Transverse colon (tissue), 3 donors: ENCODE data around the gene TMEM114.

ENCODE experiments used
- CTCF ChIP-seq, 5 experiments: fragments of 200-600 bp in 3 of 5; fragments of 450-650 bp in 2 of 5; sonication (generic) in 3 of 5; IDR thresholded peaks; 1 replicate in 2 of 5; 2 replicates in 3 of 5; pipeline ENCODE4 v1.5.1; 2016 to 2017; ENCODE audit warnings: antibody characterized with exemption in 5 of 5, inconsistent platforms in 3 of 5, mild to moderate bottlenecking in 2 of 5, moderate library complexity in 1 of 5
- EP300 ChIP-seq: sonication (generic); formaldehyde crosslinking; IDR thresholded peaks from one replicate; pipeline ENCODE4 v1.6.1; 2017; ENCODE audit warnings: antibody characterized with exemption, low read depth

DNA sequence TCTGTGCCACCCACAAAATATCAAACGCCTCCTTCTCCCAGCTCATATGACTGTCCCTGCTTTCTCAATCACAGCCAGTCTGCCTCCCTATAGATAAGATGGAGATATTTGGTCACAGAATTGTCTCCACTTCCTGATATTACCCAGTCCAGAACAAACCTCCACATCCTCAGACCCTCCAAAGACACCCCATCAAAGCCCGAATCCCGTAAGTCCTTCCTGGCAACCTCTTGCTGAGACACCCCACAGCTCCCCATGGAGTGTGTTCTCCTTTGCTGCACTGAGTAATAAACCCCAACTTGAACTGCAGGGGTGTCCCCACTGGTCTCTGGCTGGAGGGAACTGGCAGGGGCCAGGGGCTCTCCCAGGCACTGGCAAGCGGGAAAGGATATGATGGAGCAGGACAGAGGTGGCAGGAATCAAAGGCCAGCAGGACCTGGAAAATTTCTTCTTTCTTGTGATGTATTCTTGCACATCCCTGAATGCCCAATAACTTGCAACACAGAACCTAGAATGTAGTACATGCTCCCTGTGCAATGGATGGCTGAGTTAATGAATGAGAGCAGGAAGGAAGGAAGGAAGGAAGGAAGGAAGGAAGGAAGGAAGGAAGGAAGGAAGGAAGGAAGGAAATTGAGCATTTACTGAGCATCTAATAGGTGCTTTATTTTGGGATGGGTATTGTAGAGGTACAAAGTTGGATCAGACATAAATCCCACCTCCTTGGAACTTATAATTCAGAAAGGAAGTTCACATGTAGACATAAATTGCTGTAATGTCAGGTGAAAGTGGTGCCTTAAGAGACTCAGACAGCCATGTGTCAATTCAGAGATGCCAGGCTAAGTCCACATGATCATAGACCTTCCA, 13.9 kb downstream of the TMEM114 start:
- TF ChIP-seq EP300 (no peak), CTCF (IDR thresholded peaks at IDR 0.05) (no peak)
